Suprapubic skin (tissue), 4 donors: Measurements from ENCODE around the gene ZBTB47.

ENCODE experiments used
- POLR2A ChIP-seq, 2 donors: fragments of 450-650 bp; IDR thresholded peaks; one replicate each; pipeline ENCODE4 v1.6.1; 2017; ENCODE audit warnings: antibody characterized with exemption in 2 of 2, mild to moderate bottlenecking in 2 of 2, moderate library complexity in 2 of 2
- POLR2AphosphoS5 ChIP-seq, 3 donors: sonication (generic); formaldehyde crosslinking; IDR thresholded peaks; one replicate each; pipeline ENCODE4 v1.6.1; 2017; ENCODE audit warnings: antibody characterized with exemption in 3 of 3

GRCh38 chr3:42702066-42702951 is 48.8 kb downstream of the ZBTB47 start, which contains the start of gene HHATL:
- TF ChIP-seq POLR2AphosphoS5 (IDR thresholded peaks at IDR 0.05) (no peak), POLR2A (IDR thresholded peaks at IDR 0.05) (no peak)
